Vagina (tissue), 2 donors: ENCODE results near the gene ENAH. TPM values are rescaled to one million over a fixed set of nuclear protein-coding genes. Genes with fewer than 3 reads are reported as not detected.
A peak's percentile ranks its signal among the peaks of the same experiment; 100 is the strongest.

Source experiments
- DNase-seq, 2 donors: peaks; one replicate each; pipeline ENCODE4 v3.0.0-alpha.2; 2017; ENCODE audit errors: extremely low spot score in 2 of 2
- H3K27ac ChIP-seq: fragments of 200-600 bp; sonication (generic); one replicate; pipeline ENCODE4 v1.5.1; 2019
- H3K27me3 ChIP-seq: fragments of 200-600 bp; sonication (generic); one replicate; pipeline ENCODE4 v1.5.1; 2019
- H3K36me3 ChIP-seq, 2 donors: fragments of 200-600 bp; sonication (generic); one replicate each; pipeline ENCODE4 v1.5.1; 2017 to 2019
- H3K4me1 ChIP-seq: fragments of 200-600 bp; sonication (generic); one replicate; pipeline ENCODE4 v1.5.1; 2019
- H3K4me3 ChIP-seq, 2 donors: fragments of 200-600 bp; sonication (generic); 1 replicate in 1 of 2; 2 replicates in 1 of 2; pipeline ENCODE4 v1.5.1; 2016 to 2019
- H3K9me3 ChIP-seq: fragments of 200-600 bp; sonication (generic); one replicate; pipeline ENCODE4 v1.5.1; 2019
- CTCF ChIP-seq, 3 experiments: fragments of 450-650 bp in 2 of 3; fragments of 200-600 bp in 1 of 3; sonication (generic) in 1 of 3; IDR thresholded peaks; one replicate each; pipeline ENCODE4 v1.5.1; 2017 to 2019; ENCODE audit warnings: antibody characterized with exemption in 3 of 3, mild to moderate bottlenecking in 2 of 3, moderate library complexity in 2 of 3
- POLR2A ChIP-seq, 2 donors: fragments of 450-650 bp; IDR thresholded peaks; one replicate each; pipeline ENCODE4 v1.6.1; 2017; ENCODE audit warnings: antibody characterized with exemption in 2 of 2, mild to moderate bottlenecking in 2 of 2, moderate library complexity in 2 of 2
- POLR2AphosphoS5 ChIP-seq, 2 donors: sonication (generic); formaldehyde crosslinking; IDR thresholded peaks; one replicate each; pipeline ENCODE4 v1.9.0; 2017; ENCODE audit warnings: antibody characterized with exemption in 2 of 2, mild to moderate bottlenecking in 2 of 2, low read depth in 1 of 2; ENCODE audit not compliant: insufficient read depth in 1 of 2
- intact Hi-C: fragments of 100-400 bp; cut with DNase I; formaldehyde crosslinking; loops from one replicate; pipeline ENCODE4 v1.15.1; 2023
- total RNA-seq: library from RNA; depleted of rRNA; stranded (reverse); fragments of >200 nt; gene quantifications from one replicate; pipeline ENCODE4 v1.2.3, GENCODE V29; 2016

The ENAH gene
- total RNA-seq, 1 donor from 2014 or later, result 62.4 TPM

GRCh38 chr1:225554216-225554812 is 98.6 kb downstream of the ENAH start:
- Histone ChIP-seq H3K36me3 (no peaks in the 10 kb centered on the region), H3K4me3 (no peak overlapping the region), H3K27ac (no peak overlapping the region), H3K27me3 (no peaks in the 10 kb centered on the region), H3K4me1 (no peaks in the 10 kb centered on the region), H3K9me3 (no peaks in the 10 kb centered on the region)
- no peak for DNase-seq
- intact Hi-C loops, result no loop called here
- TF ChIP-seq CTCF (IDR thresholded peaks at IDR 0.05), result peak in 2 of 3 experiments; percentile 42 to 55
- no peak for TF ChIP-seq POLR2AphosphoS5 (IDR thresholded peaks at IDR 0.05; ENCODE audit: insufficient read depth in 1 of 2, low read depth in 1 of 2)
- TF ChIP-seq POLR2A (IDR thresholded peaks at IDR 0.05), result no peak

GRCh38 chr1:225549821-225550220 is 103.1 kb downstream of the ENAH start:
- Histone ChIP-seq H3K4me3 (no peak overlapping the region), H3K36me3 (no peaks in the 10 kb centered on the region), H3K27me3 (no peaks in the 10 kb centered on the region), H3K9me3 (no peaks in the 10 kb centered on the region), H3K4me1 (no peaks in the 10 kb centered on the region), H3K27ac (no peak overlapping the region)
- intact Hi-C loops, result loop anchor here (5.0 kb wide), 1 partner anchor 217 kb away; no protein-coding TSS in a partner anchor
- no peak for DNase-seq
- TF ChIP-seq POLR2AphosphoS5 (IDR thresholded peaks at IDR 0.05; ENCODE audit: insufficient read depth in 1 of 2, low read depth in 1 of 2), result no peak
- no peak for TF ChIP-seq POLR2A (IDR thresholded peaks at IDR 0.05)
- TF ChIP-seq CTCF (IDR thresholded peaks at IDR 0.05), result no peak

GRCh38 chr1:225548140-225548857 is 104.6 kb downstream of the ENAH start:
- no peak overlapping the region for H3K27ac ChIP-seq
- intact Hi-C loops, result loop anchor here (5.0 kb wide), 1 partner anchor 219 kb away; no protein-coding TSS in a partner anchor
- H3K4me3 ChIP-seq, result no peak overlapping the region

GRCh38 chr1:225545649-225546048 is 107.3 kb downstream of the ENAH start:
- intact Hi-C loops, result loop anchor here (5.0 kb wide), 1 partner anchor 222 kb away; no protein-coding TSS in a partner anchor
- no peaks in the 10 kb centered on the region for H3K27me3 ChIP-seq
- DNase-seq, result no peak
- no peak overlapping the region for H3K27ac ChIP-seq
- H3K36me3 ChIP-seq, result no peaks in the 10 kb centered on the region
- no peaks in the 10 kb centered on the region for H3K4me1 ChIP-seq
- no peak overlapping the region for H3K4me3 ChIP-seq
- H3K9me3 ChIP-seq, result no peaks in the 10 kb centered on the region
- TF ChIP-seq POLR2A (IDR thresholded peaks at IDR 0.05) (no peak), CTCF (IDR thresholded peaks at IDR 0.05) (no peak)

More at GRCh38 chr1:225548140-225548857, 104.6 kb downstream of the ENAH start:
- Histone ChIP-seq H3K9me3 (no peaks in the 10 kb centered on the region), H3K4me1 (no peaks in the 10 kb centered on the region), H3K27me3 (no peaks in the 10 kb centered on the region), H3K36me3 (no peaks in the 10 kb centered on the region)
- DNase-seq, result no peak
- TF ChIP-seq POLR2A (IDR thresholded peaks at IDR 0.05) (no peak), POLR2AphosphoS5 (IDR thresholded peaks at IDR 0.05; ENCODE audit: insufficient read depth in 1 of 2, low read depth in 1 of 2) (no peak), CTCF (IDR thresholded peaks at IDR 0.05) (no peak)

- intact Hi-C loops, result loop anchor here (5.0 kb wide), 1 partner anchor 222 kb away; no protein-coding TSS in a partner anchor
- no peak overlapping the region for H3K27ac ChIP-seq
- no peak overlapping the region for H3K4me3 ChIP-seq
- H3K9me3 ChIP-seq, result no peaks in the 10 kb centered on the region
- H3K4me1 ChIP-seq, result no peaks in the 10 kb centered on the region
- TF ChIP-seq CTCF (IDR thresholded peaks at IDR 0.05) (no peak), POLR2AphosphoS5 (IDR thresholded peaks at IDR 0.05; ENCODE audit: insufficient read depth in 1 of 2, low read depth in 1 of 2) (no peak), POLR2A (IDR thresholded peaks at IDR 0.05) (no peak)
- H3K36me3 ChIP-seq, result no peaks in the 10 kb centered on the region
- DNase-seq, result no peak
- no peaks in the 10 kb centered on the region for H3K27me3 ChIP-seq
Measured at GRCh38 chr1:225544924-225545323, 108.0 kb downstream of the ENAH start.
